HG02970 (cell line): Measurements from ENCODE around the gene SMIM11.

Experiments used
- ATAC-seq: cut with Tn5 transposase; IDR thresholded peaks from one replicate; pipeline ENCODE4 v1.9.1; 2021; ENCODE audit warnings: mild to moderate bottlenecking, moderate library complexity, moderate number of reproducible peaks; ENCODE audit not compliant: unreplicated experiment, low FRiP score

The SMIM11 gene, protein sequence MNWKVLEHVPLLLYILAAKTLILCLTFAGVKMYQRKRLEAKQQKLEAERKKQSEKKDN

DNA sequence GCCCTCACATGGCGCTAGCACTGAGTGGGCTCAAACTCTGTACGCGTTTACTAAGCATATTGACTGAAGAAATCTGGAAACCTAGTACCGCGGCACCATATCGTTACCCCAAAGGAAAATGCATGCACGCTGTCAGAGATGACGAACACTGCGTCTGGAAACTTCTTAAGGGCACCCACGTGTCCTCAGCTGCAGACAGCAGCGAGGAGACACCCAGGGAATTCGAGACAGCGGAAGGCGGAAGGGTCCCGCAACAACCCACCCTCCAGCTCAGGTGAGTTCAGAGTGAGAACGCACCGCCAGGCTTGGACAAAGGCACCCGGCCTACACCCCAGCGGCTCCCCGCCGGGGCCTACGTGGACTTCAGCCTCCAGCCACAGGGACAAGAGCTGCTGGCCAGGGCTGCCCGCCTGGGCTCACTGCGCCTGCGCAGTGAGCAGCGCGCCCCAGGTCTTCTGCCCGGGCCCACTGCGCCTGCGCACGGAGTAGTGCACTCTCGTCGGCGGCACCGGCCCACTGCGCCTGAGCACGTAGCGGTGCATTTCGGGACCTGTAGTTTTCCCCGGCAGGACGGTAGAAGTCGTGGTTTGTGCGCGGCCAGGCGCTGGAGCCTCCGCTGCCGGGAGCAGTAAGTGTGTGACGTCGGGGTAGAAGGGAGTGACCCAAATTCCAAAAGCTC lies at the start of gene SMIM11:
Gene SMIM11, plus strand, starts transcription at position 568 of the 679 bp plus-strand sequence. CDS start 3,998 bp downstream, outside the sequence.
- peak; percentile 93 for ATAC-seq

DNA sequence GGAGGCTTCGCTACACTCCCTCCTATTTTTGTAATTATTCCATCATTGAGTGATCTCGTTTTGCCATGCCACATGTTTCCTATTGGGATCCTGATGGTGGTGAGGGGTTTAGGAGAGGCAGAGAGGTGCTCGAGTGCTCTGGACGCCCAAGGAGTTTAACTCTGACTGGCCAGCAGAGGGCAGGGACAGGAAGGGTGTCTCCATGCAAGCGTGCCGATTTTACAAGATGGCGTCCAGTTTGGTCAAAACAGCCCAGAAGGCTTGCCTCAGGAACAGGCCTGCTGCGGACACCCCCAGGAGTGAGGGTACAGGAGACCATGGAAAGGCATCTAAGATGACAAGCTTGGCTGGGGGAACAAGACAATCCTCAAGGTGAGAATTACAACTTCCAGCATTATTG lies 45.3 kb upstream of the SMIM11 start:
- ATAC-seq, result no peak

DNA sequence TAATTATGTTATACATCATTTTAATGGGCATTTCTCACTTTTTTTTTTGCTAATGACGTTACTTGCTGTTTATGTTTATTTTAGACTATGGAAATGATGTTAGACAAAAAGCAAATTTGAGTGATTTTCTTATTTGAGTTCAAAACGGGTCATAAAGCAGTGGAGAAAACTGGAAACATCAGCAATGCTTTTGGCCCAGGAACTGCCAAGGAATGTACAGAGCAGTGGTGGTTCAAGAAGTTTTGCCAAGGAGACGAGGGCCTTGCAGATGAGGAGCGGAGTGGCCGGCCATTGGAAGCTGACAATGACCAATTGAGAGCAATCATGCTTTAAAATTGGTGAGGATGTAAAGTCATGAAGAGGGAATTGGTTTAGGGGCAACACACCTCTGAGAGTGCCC lies 43.6 kb upstream of the SMIM11 start:
- ATAC-seq, result no peak

DNA sequence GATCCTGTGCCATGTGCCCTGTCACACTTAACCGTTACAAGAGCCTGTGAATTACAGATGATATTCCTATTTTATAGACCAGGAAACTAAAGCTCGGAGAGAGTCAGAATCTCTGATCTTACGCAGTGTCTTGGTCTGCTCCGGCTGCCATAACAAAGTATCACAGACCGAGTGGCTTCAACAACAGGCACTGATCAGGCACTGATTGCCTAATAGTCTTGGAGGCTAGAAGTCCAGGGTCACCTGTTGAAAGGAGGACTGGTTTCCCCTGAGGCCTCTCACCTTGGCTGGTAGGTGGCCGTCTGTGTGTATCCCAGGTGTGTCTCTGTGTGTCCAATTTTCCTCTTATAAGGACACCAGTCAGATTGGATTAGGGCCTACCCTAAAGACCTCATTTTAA lies 43.0 kb upstream of the SMIM11 start:
- no peak for ATAC-seq

DNA sequence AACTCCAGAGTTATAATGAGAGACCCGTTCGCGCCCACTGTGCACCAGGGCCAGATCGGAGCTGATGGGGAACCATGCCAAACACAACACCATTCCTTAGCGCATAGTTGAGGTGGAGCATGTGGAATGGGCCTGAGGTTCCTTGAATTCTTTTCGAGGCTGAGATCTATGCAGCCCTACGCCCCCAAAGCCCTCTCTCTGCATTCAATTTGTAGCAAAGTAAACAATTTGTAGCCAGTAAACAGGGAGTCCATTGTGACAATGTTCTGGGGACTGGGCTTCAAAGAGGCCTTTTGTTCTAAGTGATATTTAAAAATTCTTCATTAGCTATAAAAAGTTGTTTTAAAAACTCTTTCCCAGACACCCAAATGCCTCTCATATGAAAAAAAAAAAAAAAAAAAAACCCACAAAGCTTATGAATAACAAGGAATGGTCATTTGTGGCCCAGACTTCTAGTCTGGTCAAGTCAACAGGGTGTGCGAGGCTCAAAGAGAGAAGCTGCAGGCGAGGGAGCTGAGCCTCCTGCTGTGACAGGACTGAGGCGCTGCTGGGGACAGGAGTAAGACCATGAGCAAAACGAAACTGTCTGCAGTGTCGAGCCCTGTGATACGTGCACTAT lies 42.1 kb upstream of the SMIM11 start:
- ATAC-seq, result no peak

DNA sequence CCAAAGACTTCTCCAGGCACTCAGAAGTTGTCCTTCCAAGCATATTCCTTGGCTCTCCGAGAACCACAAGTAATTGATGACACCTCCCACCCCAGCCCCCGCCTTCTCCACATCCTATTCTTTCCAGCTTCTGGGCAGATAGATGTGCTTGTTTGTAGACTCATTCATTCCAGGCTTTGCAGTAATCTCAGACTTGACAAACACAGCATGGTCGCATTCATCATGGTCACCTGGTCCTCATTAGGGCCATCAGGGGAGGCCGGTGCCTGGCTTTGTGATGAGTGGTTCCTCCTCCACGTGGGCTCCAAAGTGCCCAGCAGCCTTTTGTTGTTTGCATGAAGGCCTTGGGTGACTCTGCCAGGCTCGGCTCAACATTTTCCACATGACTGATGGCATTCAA lies 40.0 kb upstream of the SMIM11 start:
- no peak for ATAC-seq

DNA sequence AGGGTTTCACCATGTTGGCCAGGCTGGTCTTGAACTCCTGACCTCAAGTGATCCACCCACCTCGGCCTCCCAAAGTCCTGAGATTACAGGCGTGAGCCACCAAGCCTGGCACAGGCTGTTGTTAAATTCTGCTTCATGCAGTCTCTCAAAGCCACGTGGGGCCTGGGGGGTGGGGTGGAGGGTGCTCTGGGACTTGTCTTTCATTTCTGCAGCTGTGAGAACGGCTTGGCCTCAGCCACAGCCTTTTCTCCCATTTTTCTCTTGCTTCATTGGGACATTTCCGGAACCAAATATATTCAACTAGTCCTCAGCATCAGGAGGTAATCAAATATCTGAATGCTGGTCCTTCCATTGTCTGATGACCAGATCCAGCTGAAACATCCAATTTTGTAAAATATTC lies 39.1 kb upstream of the SMIM11 start:
- no peak for ATAC-seq

DNA sequence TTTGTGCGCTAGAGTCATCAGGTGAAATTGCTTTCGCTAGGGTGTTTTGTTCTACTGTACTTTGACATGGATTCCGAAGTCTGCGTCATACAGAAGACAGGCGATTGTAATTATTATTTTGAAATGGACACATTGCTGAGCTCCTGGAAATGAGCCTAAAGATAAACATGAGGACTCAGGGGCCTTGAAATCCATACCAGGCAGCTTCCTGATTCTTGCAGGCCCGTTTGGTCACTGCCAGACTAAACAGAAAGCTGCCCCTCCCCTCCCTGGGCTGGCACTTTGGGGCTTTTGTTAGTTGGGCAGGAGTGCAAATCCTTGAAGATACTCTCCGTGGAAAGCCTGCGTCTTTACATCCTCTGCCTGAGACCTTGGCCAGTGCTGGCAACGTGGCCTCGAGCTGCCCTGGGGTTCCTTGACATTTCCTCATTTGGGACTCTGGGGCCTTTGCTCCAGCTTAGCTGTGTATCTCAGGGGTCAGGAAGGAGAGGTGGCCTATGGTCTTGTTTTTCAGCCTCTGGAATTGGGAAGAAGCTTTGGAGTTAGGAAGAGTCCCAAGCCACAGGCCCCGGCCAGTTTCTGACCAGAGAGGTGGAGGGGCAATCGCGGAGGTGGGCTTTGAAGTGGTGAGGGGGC lies 38.4 kb upstream of the SMIM11 start:
- ATAC-seq, result no peak

DNA sequence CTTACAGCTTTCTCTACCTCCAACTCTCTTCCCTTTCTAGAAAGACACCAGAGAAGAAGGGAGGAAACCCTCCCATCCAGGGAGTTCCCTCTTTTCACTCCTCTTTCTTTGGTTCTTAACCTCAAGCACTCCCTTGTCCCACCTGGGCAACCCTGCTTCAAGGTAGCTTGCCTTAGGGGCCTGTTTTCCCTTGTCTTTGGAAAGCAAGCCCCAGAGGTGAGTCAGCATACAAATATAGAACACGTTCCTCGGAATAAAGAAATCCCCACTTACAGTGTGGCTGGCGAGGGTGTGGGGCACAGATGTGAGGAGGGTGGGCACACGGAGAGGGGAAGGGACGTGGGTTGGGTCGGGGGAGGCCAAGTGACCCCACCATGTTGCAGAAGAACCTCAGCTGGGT lies 37.6 kb upstream of the SMIM11 start:
- no peak for ATAC-seq

DNA sequence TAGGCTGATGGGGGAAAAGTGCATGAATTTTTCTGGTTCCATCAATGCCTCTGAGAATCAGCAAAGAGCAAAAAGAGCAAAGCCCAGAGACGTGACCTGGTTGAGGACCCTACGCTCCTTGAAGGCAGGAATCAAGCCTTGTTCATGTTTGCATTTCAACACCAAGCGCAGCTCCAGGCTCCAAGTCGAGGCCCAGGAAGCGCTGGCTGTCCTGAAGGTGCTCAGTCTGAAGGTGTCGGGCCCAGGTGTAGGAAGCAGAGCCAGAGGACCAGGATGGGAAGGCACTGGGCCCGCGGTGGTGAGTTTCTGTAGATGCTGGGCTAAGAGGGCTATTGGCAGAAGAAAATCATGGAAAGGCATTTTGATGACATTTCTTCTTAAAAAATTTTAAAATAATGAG lies 37.1 kb upstream of the SMIM11 start:
- no peak for ATAC-seq

DNA sequence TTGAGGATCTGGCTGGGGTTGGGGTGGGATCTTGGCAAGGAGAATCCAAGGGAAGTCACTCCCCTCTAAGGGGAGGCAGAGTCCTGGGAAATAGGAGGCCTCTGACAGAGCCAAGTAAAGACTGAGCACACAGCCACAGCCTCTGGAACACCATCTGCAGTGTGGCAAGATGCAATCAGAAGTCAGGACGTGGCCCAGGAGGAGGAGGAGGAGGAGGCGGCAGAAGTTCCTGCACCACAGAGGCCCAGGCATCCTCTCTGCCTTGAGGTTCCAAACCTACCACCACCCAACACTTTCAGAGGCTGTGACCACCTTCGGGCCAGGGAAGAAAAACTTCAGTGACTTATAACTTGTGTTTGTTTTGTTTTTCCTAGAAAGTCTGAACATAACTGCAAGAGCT lies 35.2 kb upstream of the SMIM11 start:
- no peak for ATAC-seq

DNA sequence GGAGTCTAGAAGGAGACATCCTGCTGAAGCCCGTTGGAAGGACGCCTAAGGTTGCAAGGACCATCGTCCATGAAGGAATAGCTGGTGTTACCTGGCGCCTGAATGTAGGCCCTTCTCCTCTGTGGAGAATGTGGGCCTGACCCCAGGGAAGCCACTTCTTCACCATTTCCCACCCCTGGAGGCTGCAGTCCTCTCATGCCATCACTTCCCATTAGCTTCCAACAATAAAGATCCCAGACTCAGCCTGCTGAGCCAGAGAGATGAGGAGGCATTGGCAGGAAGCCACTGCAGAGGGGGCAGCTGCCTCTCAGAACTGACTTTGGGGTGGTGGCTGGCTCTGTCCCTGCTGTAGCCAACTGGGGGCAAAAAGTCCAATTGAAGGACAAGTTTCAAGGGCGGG lies 32.8 kb upstream of the SMIM11 start:
- no peak for ATAC-seq

DNA sequence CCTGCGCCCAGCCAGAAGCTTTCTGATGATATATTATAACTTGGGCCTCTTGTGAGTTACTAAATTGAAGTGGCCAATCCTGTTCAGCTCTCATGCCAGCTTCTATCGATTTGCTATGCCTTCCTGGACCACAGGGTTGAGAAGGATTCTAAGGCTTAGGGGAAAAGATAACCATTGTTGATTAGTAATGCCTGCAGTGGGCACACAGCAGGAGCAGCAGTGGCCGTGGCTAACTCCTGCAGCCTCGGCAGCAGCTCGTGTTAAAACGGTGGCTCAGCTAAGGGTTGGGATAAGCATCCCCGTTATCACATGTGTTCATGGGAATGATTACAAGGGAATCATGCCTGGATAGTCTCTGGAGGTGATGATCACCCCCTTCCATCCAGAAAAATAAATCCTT lies 32.0 kb upstream of the SMIM11 start:
- ATAC-seq, result no peak

DNA sequence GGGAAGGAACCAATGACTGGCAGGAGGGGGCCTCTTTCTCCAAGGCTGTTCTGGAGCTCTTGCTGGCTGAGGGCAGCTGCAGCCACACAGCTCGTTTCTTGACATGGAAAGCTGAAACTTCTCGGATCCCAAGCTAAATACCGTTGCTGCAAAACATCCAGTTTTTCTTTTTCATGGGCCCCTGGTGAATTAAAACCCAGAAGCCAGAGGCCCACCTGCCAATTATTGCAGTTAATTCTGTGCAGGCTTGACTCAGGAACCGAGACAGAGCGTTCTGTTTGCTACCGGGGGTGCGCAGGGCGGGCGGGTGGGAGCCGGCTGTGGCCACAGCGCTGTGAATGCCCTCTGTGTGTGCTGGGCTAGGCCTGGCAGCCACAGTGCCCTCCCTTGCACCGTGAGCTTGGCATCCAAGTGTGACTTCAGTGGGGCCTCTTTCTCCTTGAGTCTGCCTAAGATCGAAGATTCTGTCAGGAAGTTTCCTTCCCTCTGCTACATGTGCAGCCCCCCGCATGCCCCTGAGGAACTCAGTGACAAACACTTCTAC lies 31.4 kb upstream of the SMIM11 start:
- ATAC-seq, result no peak

DNA sequence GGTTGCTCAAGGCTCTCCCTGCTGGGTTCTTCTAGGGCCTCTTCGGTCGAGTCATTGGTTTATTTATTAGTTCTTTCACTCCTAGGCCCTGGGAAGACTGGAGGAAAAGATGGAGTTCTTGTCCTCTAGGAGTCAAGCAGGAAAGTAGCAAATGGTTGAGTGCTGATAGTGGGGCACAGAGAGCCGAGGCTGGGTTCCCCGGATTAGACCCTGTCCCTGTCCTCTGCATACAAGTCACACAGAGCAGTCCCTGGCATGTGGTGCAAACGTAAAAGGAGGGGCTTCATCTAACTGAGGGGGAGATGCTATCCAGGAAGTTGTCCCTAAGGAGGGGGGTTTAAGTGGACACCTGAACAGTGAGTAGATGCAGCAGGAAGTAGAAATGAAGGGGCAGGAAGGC lies 30.7 kb upstream of the SMIM11 start:
- ATAC-seq, result no peak

DNA sequence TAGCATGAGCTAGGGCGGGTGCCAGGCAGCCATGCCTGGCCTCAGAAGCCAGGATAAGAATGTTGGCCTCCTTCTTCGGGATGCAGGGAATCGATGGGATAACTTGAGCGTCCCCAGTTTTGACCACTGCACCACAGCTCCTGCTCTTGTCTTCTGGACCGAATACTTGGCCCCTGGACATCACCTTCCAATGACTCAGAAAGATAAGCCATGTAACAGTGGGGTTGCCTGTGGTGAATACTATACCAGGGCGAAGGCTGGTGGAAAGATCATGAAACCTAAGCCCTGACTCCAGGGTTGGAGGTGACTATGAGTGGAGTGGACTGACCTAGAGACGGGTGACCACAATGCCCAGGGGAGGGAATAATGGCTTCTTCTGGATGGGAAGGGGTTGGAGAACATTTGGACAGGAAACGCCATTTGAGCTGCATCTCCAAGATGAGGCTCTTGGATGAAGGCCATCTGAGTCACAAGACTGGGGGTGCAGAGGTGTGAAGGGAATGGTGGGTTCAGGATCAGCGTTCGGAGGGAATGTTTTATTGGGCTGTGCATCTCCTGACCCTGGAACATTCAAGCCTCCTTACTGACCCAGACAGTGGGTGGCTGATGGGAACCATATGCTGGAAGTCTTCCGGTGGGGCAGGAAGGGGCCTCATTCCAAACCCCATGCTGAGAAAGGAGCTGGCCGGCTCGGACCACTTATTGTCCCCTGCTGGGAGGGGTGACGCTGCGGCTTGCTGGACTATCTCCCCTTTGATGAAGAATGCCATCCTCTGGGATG lies 30.0 kb upstream of the SMIM11 start:
- no peak for ATAC-seq

DNA sequence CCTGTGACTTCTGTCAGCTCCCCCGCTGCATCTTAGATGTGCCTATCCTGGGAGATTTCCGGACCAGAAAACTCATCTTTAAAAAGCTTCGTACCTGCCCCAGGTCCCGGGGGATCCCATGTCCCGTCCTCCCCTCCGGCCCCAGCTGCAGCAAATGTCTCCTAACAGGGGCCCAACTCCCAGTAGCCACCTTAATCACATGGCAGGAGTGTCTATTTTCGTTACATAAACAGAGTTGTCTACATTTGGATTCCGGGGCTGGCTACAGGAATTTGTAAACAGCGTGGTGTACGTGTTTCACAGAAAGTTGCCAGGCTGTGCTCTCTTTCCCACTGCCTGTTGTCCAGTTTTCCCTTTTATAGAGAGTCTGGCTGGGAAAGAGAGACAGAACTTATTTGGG lies 29.4 kb upstream of the SMIM11 start:
- no peak for ATAC-seq

DNA sequence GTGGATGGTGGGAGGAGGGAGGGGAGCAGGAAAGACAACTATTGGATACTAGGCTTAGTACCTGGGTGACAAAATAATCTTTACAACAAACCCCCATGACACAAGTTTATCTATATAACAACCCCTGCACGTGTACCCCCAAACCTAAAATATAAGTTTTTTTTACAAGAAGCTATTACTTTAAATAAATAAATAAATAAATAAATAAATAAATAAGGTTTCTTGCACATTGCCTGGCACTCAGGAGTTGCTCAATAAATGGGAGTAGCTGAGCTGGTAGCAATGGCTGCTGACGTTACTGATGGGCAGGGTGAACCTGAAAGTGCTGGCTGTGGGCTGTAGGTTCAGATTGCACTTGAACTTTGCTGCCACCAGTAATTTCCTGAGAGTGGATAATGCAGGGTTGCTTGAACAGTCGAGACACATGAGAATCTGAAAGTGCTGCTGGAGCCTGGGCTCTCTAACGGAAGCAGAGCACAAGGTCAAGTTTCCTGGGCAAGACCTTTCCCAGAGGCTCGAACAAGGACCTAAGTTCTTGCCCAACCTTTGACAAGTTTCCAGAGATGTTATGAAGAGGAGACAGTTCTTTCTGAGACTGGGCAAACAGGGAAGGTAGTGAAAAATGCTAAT lies 26.3 kb upstream of the SMIM11 start:
- no peak for ATAC-seq

DNA sequence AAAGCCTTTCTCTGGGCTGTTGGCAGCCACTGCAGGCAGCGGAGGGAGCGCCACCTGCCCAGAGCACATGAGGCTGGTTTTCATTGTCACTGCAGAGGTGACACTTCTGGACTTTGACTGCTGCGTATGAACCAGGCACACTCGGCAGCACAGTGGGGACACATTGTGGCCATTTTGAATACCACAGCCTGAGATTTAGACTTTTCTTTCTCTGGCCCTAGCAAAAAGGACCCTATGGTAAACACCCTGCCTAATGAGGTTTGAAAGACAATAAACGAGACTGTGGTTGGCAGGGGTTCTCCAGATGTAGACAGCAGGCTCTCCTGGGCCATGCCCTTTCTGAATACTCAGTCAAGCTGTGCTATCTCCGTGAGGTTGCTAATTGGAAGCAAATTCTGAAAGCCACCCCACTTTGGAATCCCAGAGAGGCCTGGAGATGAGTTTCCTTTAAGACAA lies 23.5 kb upstream of the SMIM11 start:
- no peak for ATAC-seq

DNA sequence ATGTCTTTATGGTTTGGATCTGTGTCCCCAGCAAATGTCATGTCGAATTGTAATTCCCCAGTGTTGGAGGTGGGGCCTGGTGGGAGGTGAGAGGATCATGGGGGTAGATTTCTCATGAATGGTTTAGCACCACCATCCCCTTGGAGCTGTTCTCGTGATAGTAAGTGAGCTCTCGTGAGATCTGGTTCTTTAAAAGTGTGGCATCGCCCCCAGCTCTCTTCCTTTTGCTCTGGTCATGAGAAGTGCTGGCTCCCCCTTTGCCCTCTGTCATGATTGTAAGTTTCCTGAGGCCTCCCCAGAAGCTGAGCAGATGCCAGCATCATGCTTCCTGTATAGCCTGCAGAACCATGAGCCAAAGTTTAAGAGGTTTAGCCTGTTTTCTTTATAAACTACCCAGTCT lies 22.8 kb upstream of the SMIM11 start:
- ATAC-seq, result no peak
